Astrocyte of the cerebellum (primary cell): ENCODE data around the gene TASP1.
"Not testable (repeated sequence)": the region's sequence is repeated elsewhere in the genome, so short reads cannot be mapped to it uniquely, and the experiment has no call there.

Source experiments
- DNase-seq: peaks from one replicate; pipeline ENCODE4 v3.0.0-alpha.2; 2011; ENCODE audit warnings: low read depth
- H3K4me3 ChIP-seq: 2 replicates; pipeline ENCODE4 v1.5.1; 2011; ENCODE audit warnings: mild to moderate bottlenecking, low read depth, low read length, moderate library complexity
- in situ Hi-C: cut with HindIII; loops from 2 replicates; pipeline ENCODE4 v1.10.0; 2017; ENCODE audit warnings: low sequenced_read_pairs
- TF ChIP-seq, protein P1 (sequence below): IDR thresholded peaks from 2 replicates; pipeline ENCODE4 v1.5.1; 2012; ENCODE audit warnings: low read length, low read depth, moderate library complexity, mild to moderate bottlenecking; ENCODE audit errors: missing control alignments

Gene TASP1

DNA sequence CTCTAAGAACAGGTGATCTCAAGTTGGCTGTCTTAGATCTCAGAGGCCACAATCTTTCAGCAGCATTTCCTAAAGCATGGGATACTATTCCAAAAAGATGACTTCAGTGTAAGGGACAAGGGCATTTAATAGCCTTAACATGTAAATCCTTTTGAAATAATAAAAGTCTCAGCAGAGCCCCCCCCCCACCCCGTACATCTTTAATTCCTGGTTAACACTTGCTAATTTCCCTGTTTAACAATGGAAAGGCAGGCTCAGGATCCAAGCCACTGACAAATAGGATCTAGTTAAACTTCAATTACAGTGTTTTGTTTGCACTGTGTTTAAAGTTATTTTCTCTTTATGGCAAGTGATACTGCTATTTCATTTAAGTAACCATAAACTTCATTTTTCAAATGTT, 12.0 kb downstream of the TASP1 start:
- no peak for DNase-seq
- in situ Hi-C loops = no loop called here
- H3K4me3 ChIP-seq = no peak overlapping the region
- TF ChIP-seq, protein P1, sequence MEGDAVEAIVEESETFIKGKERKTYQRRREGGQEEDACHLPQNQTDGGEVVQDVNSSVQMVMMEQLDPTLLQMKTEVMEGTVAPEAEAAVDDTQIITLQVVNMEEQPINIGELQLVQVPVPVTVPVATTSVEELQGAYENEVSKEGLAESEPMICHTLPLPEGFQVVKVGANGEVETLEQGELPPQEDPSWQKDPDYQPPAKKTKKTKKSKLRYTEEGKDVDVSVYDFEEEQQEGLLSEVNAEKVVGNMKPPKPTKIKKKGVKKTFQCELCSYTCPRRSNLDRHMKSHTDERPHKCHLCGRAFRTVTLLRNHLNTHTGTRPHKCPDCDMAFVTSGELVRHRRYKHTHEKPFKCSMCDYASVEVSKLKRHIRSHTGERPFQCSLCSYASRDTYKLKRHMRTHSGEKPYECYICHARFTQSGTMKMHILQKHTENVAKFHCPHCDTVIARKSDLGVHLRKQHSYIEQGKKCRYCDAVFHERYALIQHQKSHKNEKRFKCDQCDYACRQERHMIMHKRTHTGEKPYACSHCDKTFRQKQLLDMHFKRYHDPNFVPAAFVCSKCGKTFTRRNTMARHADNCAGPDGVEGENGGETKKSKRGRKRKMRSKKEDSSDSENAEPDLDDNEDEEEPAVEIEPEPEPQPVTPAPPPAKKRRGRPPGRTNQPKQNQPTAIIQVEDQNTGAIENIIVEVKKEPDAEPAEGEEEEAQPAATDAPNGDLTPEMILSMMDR = no peak

DNA sequence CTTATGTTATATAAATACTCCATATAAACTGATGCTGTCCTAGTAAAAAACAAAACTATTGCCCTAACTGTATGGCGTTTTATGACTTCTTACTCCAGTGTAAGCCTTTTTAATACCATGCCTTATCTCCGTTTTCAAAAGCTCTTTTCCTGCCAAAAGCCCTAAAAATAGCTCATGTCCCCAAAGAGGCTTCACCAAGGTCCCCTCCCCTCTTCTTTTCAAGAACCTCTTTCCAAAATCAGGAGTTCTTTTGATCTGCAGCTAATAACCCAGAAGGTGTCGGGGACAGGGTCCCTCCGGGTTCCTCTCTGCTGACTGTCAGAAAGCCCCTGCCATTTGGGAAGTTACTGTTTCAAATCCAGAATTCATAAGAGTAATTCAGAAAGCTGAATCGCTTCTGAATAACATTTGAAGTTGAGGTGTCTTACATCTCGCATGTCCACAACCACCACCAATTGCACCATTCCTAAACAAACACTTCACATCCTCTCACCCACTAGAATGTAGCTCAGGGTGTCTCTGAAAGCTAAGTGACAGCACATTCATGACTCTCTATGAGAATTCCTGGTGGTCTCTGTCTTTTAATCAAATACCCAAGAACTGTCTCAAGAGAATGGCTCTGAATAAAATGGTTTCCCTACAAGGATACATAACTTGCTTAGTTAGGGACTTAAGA, 13.3 kb downstream of the TASP1 start:
- DNase-seq = no peak
- TF ChIP-seq, protein P1 = no peak
- in situ Hi-C loops = no loop called here
- no peak overlapping the region for H3K4me3 ChIP-seq

DNA sequence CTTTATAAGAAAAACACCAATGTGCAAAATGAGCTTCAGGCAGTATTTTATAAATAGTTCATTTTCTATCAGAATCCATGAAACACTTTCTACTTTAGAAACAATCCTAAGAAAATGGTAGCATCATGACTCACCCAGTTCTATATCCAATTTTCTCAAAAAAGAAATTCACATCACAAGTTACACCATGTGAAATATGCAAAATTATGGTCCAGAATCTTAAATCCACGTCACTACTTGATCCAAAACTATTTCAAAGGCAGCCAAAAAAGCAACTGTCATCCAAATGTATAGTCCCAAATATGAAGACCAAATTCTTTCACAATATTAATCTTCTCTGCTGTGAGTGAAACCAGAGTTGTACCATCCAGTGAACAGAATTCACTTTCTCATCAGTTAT, 19.3 kb downstream of the TASP1 start:
- in situ Hi-C loops, DNase-seq, H3K4me3 ChIP-seq: not testable (repeated sequence)

DNA sequence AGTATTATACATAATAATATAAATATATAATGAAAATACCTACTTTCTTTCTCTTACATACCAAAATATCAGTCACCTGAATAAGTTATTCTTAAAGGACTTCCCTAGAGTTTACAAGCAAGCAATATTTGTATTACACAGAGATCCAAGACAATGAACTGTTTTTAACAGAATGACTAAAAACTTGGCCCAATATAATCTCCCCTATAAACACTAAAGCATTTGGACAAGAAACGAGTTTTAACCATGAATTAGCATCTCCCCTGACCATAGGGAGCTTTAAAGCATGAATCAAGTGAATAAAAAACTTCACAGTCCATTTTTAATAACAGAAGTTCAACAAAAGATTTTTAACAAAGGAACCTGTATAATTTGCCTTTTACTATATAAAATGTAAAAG, 20.3 kb downstream of the TASP1 start:
- DNase-seq, H3K4me3 ChIP-seq, in situ Hi-C loops: not testable (repeated sequence)

DNA sequence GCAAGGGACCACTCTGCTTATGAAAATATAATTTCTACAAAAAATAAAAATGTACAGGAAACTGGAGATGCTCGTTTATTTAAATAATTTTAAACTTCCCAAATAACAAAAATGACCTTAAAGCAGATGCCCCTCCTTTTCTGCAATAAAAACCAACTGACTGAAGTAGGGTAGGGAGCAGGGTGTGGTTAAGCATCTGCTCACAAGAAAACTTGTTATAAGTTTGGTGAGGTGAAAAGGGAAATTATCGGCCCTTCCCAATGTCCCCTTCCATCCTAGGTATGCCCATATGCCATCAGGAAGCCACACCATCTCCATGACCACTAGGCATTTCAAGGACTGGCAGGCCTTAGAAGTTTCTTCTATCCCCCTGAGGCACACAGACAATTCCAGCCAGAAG, 21.1 kb downstream of the TASP1 start:
- in situ Hi-C loops, H3K4me3 ChIP-seq, DNase-seq: not testable (repeated sequence)

DNA sequence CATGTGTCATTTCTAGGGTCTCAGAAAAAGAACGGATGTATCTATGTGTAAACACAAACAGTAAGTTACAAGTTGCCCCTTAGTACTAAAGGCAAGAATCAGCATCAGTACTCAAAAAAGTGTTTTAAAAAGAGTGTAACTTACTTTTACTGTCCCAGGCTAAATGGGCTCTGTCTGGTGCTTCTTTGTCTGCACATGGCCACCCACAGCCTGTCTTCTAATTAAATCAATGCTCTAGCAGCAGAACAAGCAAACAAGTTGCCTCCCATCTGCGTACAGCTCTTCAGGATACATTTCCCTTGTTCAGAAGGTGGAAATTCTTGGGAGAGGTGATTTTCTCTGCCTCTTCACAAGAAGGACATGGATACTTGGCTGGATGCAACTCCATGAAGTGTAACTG, 22.0 kb downstream of the TASP1 start:
- in situ Hi-C loops, DNase-seq, H3K4me3 ChIP-seq: not testable (repeated sequence)

DNA sequence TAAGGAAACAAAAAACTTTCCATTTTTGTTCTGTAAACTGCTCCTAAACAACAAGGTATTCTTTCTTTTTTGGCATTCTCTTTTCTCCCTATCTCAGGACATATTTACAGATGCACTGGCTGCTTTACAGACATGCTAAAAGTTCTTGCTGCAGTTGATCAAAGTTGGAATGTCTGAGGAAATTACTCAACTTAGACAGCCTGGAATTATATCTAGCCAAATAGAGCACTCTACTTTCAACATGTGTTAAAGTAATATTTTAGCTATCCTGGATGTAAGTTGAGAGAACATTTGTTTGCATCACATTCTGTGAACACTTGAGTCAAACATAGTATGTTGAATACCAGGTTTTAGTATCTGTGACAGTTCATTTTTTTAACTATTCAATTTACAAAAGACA, 24.8 kb downstream of the TASP1 start:
- H3K4me3 ChIP-seq = no peak overlapping the region
- no peak for DNase-seq
- TF ChIP-seq, protein P1 = no peak
- in situ Hi-C loops = no loop called here

DNA sequence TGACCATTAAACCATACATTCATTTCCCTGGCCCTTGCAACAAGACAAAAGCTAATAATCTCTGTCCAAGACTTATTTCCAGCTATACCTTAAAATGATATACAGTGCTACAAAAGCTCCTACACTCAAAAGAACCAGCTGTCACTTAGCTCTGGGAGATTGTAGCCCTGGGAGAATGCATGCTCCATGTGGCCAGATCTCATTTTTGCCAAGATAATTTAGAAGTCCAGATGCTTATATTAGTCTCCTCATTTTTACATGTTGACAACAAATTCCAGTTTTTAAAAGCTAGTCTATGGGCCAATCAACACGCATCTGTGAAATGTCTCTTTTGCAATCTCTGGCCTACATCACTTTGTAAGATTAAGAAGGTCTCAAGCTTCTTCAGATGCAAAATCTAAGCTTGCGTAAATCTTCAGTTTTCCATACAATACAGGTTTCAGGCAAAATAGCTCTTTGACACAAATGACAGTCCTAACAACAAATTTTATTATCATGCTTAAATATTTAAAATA, 27.1 kb downstream of the TASP1 start:
- TF ChIP-seq, protein P1 = no peak
- in situ Hi-C loops = no loop called here
- DNase-seq = no peak
- no peak overlapping the region for H3K4me3 ChIP-seq

DNA sequence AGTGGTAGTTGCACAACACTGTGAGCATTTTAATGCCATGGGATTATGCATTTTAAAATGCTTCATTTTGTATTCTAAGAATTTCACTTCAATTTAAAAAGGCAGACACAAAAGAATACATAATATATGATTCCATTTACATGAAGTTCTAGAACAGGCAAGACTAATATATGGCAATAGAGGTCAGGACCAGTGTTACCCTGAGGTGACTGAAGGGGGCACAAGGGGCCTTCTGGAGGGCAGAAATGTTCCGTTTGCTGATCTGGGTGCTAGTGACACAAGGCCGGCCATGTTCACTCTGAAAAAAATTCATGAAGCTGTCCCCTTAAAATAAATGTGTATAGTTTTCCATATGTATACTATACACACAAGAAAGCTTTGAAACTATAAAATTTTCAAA, 28.5 kb downstream of the TASP1 start:
- no peak for DNase-seq
- H3K4me3 ChIP-seq = no peak overlapping the region
- in situ Hi-C loops = no loop called here
- TF ChIP-seq, protein P1 = no peak
